ENCODE measurements around the gene GLRX. TPM values are rescaled to one million over a fixed set of nuclear protein-coding genes. Genes with fewer than 3 reads are reported as not detected.

The GLRX gene
- total and polyA plus RNA-seq, 2 of the 13 experiments (the other 11 are each of a cell fraction or from before 2014, with no cell fraction given), result 63.8 to 499 TPM

DNA sequence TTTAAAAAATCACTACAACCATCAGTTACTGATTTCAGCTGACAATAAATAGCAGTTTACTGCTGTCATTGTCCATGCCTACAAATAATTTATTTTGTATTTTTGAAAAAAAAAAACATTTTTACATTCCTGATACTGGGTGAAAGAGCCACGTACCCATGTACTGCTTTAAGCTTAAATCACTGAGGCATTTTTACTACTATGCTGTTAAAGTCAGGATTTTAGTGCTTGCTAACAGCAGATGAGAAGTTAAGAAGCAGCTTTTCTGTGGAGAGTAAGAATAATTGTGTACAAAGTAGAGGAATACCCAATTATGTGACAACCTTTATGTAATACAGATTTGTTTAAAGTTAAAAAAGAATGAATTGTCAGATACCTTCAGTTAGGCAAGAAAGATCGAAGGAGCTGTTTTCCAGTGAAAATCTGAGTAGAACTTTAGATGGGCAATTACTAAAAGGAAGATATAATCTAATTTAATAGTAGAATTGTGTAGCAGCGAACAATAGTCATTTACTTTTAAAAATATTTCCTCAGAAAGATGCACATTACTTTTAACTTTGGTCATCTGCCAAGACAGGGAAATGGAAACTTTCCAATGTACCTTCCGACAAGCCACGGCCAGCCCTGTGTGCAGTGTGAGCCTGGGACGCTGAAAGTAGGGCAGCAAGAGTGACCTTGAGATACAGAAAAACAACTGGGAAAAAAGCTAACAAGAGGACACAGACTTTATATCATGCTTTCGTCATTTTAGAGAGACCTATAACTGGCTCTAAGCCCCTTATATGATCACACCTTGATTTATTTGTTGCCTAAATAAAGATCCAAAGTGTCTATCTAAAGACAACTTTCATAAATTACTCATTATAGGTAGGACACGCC, 51.5 kb downstream of the GLRX start (continued):
- TF ChIP-seq, protein P1, sequence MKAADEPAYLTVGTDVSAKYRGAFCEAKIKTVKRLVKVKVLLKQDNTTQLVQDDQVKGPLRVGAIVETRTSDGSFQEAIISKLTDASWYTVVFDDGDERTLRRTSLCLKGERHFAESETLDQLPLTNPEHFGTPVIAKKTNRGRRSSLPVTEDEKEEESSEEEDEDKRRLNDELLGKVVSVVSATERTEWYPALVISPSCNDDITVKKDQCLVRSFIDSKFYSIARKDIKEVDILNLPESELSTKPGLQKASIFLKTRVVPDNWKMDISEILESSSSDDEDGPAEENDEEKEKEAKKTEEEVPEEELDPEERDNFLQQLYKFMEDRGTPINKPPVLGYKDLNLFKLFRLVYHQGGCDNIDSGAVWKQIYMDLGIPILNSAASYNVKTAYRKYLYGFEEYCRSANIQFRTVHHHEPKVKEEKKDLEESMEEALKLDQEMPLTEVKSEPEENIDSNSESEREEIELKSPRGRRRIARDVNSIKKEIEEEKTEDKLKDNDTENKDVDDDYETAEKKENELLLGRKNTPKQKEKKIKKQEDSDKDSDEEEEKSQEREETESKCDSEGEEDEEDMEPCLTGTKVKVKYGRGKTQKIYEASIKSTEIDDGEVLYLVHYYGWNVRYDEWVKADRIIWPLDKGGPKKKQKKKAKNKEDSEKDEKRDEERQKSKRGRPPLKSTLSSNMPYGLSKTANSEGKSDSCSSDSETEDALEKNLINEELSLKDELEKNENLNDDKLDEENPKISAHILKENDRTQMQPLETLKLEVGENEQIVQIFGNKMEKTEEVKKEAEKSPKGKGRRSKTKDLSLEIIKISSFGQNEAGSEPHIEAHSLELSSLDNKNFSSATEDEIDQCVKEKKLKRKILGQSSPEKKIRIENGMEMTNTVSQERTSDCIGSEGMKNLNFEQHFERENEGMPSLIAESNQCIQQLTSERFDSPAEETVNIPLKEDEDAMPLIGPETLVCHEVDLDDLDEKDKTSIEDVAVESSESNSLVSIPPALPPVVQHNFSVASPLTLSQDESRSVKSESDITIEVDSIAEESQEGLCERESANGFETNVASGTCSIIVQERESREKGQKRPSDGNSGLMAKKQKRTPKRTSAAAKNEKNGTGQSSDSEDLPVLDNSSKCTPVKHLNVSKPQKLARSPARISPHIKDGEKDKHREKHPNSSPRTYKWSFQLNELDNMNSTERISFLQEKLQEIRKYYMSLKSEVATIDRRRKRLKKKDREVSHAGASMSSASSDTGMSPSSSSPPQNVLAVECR (CRISPR knock-in tag; IDR thresholded peaks at IDR 0.05; ENCODE audit: borderline replicate concordance), result no peak
- TF ChIP-seq POLR2G (IDR thresholded peaks at IDR 0.05; ENCODE audit: low read depth, low read length) (0 out of 2 replicates have a peak, but pooled peaks have one; percentile 34), ZEB1 (IDR thresholded peaks at IDR 0.05; ENCODE audit: insufficient replicate concordance, low read depth) (no peak), EP300 (IDR thresholded peaks at IDR 0.05; ENCODE audit: low read depth in 2 of 2, low read length in 2 of 2) (no peak; a peak in 1 of 4 replicates), EP300 (CRISPR knock-in tag; IDR thresholded peaks at IDR 0.05; ENCODE audit: borderline replicate concordance) (no peak), SNAPC2 (CRISPR knock-in tag; IDR thresholded peaks at IDR 0.05) (no peak), PAF1 (CRISPR knock-in tag; IDR thresholded peaks at IDR 0.05) (peak; percentile 82; the same call in 1 of the 2 replicates), ZKSCAN1 (IDR thresholded peaks at IDR 0.05; ENCODE audit: low read length) (no peak), GABPB1 (CRISPR knock-in tag; IDR thresholded peaks at IDR 0.05) (no peak), MATR3 (CRISPR knock-in tag; IDR thresholded peaks at IDR 0.05) (no peak), NR2F2 (IDR thresholded peaks at IDR 0.05; ENCODE audit: borderline replicate concordance, low read depth) (no peak), SMARCE1 (IDR thresholded peaks at IDR 0.05; ENCODE audit: borderline replicate concordance) (no peak), ZNF337 (CRISPR knock-in tag; IDR thresholded peaks at IDR 0.05; ENCODE audit: borderline replicate concordance, low read depth) (no peak), ZSCAN22 (CRISPR knock-in tag; IDR thresholded peaks at IDR 0.05) (no peak)
- TF ChIP-seq, protein P2, sequence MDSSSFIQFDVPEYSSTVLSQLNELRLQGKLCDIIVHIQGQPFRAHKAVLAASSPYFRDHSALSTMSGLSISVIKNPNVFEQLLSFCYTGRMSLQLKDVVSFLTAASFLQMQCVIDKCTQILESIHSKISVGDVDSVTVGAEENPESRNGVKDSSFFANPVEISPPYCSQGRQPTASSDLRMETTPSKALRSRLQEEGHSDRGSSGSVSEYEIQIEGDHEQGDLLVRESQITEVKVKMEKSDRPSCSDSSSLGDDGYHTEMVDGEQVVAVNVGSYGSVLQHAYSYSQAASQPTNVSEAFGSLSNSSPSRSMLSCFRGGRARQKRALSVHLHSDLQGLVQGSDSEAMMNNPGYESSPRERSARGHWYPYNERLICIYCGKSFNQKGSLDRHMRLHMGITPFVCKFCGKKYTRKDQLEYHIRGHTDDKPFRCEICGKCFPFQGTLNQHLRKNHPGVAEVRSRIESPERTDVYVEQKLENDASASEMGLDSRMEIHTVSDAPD (CRISPR knock-in tag; IDR thresholded peaks at IDR 0.05), result no peak
- TF ChIP-seq, protein P3, sequence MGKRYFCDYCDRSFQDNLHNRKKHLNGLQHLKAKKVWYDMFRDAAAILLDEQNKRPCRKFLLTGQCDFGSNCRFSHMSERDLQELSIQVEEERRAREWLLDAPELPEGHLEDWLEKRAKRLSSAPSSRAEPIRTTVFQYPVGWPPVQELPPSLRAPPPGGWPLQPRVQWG (CRISPR knock-in tag; IDR thresholded peaks at IDR 0.05; ENCODE audit: borderline replicate concordance, low read depth), result no peak
- TF ChIP-seq, protein P4, sequence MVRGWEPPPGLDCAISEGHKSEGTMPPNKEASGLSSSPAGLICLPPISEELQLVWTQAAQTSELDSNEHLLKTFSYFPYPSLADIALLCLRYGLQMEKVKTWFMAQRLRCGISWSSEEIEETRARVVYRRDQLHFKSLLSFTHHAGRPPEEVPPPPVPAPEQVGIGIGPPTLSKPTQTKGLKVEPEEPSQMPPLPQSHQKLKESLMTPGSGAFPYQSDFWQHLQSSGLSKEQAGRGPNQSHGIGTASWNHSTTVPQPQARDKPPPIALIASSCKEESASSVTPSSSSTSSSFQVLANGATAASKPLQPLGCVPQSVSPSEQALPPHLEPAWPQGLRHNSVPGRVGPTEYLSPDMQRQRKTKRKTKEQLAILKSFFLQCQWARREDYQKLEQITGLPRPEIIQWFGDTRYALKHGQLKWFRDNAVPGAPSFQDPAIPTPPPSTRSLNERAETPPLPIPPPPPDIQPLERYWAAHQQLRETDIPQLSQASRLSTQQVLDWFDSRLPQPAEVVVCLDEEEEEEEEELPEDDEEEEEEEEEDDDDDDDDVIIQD (CRISPR knock-in tag; IDR thresholded peaks at IDR 0.05; ENCODE audit: low read depth), result peak; percentile 70; the same call in 1 of the 2 replicates
- TF ChIP-seq, protein P5, sequence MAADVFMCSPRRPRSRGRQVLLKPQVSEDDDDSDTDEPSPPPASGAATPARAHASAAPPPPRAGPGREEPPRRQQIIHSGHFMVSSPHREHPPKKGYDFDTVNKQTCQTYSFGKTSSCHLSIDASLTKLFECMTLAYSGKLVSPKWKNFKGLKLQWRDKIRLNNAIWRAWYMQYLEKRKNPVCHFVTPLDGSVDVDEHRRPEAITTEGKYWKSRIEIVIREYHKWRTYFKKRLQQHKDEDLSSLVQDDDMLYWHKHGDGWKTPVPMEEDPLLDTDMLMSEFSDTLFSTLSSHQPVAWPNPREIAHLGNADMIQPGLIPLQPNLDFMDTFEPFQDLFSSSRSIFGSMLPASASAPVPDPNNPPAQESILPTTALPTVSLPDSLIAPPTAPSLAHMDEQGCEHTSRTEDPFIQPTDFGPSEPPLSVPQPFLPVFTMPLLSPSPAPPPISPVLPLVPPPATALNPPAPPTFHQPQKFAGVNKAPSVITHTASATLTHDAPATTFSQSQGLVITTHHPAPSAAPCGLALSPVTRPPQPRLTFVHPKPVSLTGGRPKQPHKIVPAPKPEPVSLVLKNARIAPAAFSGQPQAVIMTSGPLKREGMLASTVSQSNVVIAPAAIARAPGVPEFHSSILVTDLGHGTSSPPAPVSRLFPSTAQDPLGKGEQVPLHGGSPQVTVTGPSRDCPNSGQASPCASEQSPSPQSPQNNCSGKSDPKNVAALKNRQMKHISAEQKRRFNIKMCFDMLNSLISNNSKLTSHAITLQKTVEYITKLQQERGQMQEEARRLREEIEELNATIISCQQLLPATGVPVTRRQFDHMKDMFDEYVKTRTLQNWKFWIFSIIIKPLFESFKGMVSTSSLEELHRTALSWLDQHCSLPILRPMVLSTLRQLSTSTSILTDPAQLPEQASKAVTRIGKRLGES (CRISPR knock-in tag; IDR thresholded peaks at IDR 0.05; ENCODE audit: borderline replicate concordance), result no peak

Data from HepG2 (cell line).